Superior temporal gyrus (tissue), 1 donor: Measurements from ENCODE around the gene SMIM38.
"Not testable (repeated sequence)": the region's sequence is repeated elsewhere in the genome, so short reads cannot be mapped to it uniquely, and the experiment has no call there.

ENCODE experiments used
- DNase-seq: peaks from one replicate; pipeline ENCODE4 v3.0.0-alpha.2; 2016; ENCODE audit errors: extremely low spot score

The SMIM38 gene

GRCh38 chr11:69140161-69140560 is 15.6 kb upstream of the SMIM38 start:
- DNase-seq, result not testable (repeated sequence)

GRCh38 chr11:69140635-69141034 is 15.1 kb upstream of the SMIM38 start:
- DNase-seq, result no peak

- no peak for DNase-seq
Observed at GRCh38 chr11:69141742-69142141, 14.0 kb upstream of the SMIM38 start.

- no peak for DNase-seq
Observed at GRCh38 chr11:69142895-69143294, 12.8 kb upstream of the SMIM38 start.

GRCh38 chr11:69144316-69145049 is 11.3 kb upstream of the SMIM38 start:
- DNase-seq, result no peak

- no peak for DNase-seq
Observed at GRCh38 chr11:69145050-69145380, 10.7 kb upstream of the SMIM38 start.

- no peak for DNase-seq
Observed at GRCh38 chr11:69148377-69148762, 7.4 kb upstream of the SMIM38 start.

GRCh38 chr11:69148806-69149205 is 6.9 kb upstream of the SMIM38 start:
- no peak for DNase-seq

GRCh38 chr11:69149338-69150045 is 6.2 kb upstream of the SMIM38 start:
- not testable (repeated sequence) for DNase-seq

- no peak for DNase-seq
Observed at GRCh38 chr11:69150175-69150574, 5.6 kb upstream of the SMIM38 start.

GRCh38 chr11:69151836-69152235 is 3.9 kb upstream of the SMIM38 start:
- no peak for DNase-seq

- no peak for DNase-seq
Observed at GRCh38 chr11:69152733-69153421, 2.9 kb upstream of the SMIM38 start.

- DNase-seq, result no peak
Observed at GRCh38 chr11:69153661-69154060, 2.1 kb upstream of the SMIM38 start.

- DNase-seq, result no peak
Observed at GRCh38 chr11:69154211-69154913, 1.4 kb upstream of the SMIM38 start.

- DNase-seq, result no peak
Observed at GRCh38 chr11:69154938-69155301, 815 bp upstream of the SMIM38 start.

GRCh38 chr11:69156235-69156639 is 502 bp downstream of the SMIM38 start:
- no peak for DNase-seq

- DNase-seq, result no peak
Observed at GRCh38 chr11:69156673-69157155, 979 bp downstream of the SMIM38 start.

- peak; percentile 89 for DNase-seq
Observed at GRCh38 chr11:69157156-69157821, 1.6 kb downstream of the SMIM38 start.

GRCh38 chr11:69157822-69158231 is 2.1 kb downstream of the SMIM38 start:
- no peak for DNase-seq

- DNase-seq, result no peak
Observed at GRCh38 chr11:69158301-69159149, 2.8 kb downstream of the SMIM38 start.
